LNCaP clone FGC (cell line): ENCODE results near the gene DHX15.

Source experiments
- DNase-seq: peaks from one replicate; pipeline ENCODE4 v3.0.0-alpha.2; 2011; ENCODE audit warnings: low read depth
- H3K4me3 ChIP-seq: 2 replicates; pipeline ENCODE4 v1.5.1; 2011; ENCODE audit warnings: mild to moderate bottlenecking, low read depth, low read length, control low read depth
- CTCF ChIP-seq: IDR thresholded peaks from 2 replicates; pipeline ENCODE4 v1.5.1; 2012; ENCODE audit warnings: mild to moderate bottlenecking; ENCODE audit not compliant: control insufficient read depth, insufficient read depth; ENCODE audit errors: extremely low read depth

DHX15 gene

GRCh38 chr4:24551492-24552289 is 32.7 kb downstream of the DHX15 start:
- DNase-seq = peak; percentile 71
- peak; percentile 33; the same call in 1 of the 2 replicates for TF ChIP-seq CTCF
- no peak overlapping the region for H3K4me3 ChIP-seq

GRCh38 chr4:24550441-24551175 is 33.7 kb downstream of the DHX15 start:
- DNase-seq = no peak
- H3K4me3 ChIP-seq = no peak overlapping the region
- no peak for TF ChIP-seq CTCF

GRCh38 chr4:24547979-24548378 is 36.4 kb downstream of the DHX15 start:
- no peak for TF ChIP-seq CTCF
- no peak overlapping the region for H3K4me3 ChIP-seq
- no peak for DNase-seq

GRCh38 chr4:24544208-24544988 is 40.0 kb downstream of the DHX15 start:
- DNase-seq = no peak

GRCh38 chr4:24537025-24537424 is 47.3 kb downstream of the DHX15 start:
- no peak overlapping the region for H3K4me3 ChIP-seq
- DNase-seq = no peak
- no peak for TF ChIP-seq CTCF

More at GRCh38 chr4:24544208-24544988, 40.0 kb downstream of the DHX15 start:
- TF ChIP-seq CTCF = no peak
- H3K4me3 ChIP-seq = no peak overlapping the region

GRCh38 chr4:24535399-24535798 is 49.0 kb downstream of the DHX15 start:
- no peak for DNase-seq
- no peak overlapping the region for H3K4me3 ChIP-seq
- no peak for TF ChIP-seq CTCF
